ENCODE data around the gene FIS1.
"Not testable (repeated sequence)": the region's sequence is repeated elsewhere in the genome, so short reads cannot be mapped to it uniquely, and the experiment has no call there.

- TF ChIP-seq, protein P1, sequence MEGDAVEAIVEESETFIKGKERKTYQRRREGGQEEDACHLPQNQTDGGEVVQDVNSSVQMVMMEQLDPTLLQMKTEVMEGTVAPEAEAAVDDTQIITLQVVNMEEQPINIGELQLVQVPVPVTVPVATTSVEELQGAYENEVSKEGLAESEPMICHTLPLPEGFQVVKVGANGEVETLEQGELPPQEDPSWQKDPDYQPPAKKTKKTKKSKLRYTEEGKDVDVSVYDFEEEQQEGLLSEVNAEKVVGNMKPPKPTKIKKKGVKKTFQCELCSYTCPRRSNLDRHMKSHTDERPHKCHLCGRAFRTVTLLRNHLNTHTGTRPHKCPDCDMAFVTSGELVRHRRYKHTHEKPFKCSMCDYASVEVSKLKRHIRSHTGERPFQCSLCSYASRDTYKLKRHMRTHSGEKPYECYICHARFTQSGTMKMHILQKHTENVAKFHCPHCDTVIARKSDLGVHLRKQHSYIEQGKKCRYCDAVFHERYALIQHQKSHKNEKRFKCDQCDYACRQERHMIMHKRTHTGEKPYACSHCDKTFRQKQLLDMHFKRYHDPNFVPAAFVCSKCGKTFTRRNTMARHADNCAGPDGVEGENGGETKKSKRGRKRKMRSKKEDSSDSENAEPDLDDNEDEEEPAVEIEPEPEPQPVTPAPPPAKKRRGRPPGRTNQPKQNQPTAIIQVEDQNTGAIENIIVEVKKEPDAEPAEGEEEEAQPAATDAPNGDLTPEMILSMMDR (IDR thresholded peaks at IDR 0.05; ENCODE audit: poor library complexity, severe bottlenecking) = not testable (repeated sequence)
- not testable (repeated sequence) for TF ChIP-seq EP300 (conservative IDR thresholded peaks at IDR 0.05; ENCODE audit: poor library complexity, severe bottlenecking); POLR2AphosphoS5 (IDR thresholded peaks at IDR 0.05); EZH2 (IDR thresholded peaks at IDR 0.05; ENCODE audit: borderline replicate concordance, insufficient read depth, low read length, poor library complexity, severe bottlenecking); TAF1 (IDR thresholded peaks at IDR 0.05; ENCODE audit: low read depth); MXI1 (conservative IDR thresholded peaks at IDR 0.05; ENCODE audit: poor library complexity, severe bottlenecking)
- TF ChIP-seq, protein P2, sequence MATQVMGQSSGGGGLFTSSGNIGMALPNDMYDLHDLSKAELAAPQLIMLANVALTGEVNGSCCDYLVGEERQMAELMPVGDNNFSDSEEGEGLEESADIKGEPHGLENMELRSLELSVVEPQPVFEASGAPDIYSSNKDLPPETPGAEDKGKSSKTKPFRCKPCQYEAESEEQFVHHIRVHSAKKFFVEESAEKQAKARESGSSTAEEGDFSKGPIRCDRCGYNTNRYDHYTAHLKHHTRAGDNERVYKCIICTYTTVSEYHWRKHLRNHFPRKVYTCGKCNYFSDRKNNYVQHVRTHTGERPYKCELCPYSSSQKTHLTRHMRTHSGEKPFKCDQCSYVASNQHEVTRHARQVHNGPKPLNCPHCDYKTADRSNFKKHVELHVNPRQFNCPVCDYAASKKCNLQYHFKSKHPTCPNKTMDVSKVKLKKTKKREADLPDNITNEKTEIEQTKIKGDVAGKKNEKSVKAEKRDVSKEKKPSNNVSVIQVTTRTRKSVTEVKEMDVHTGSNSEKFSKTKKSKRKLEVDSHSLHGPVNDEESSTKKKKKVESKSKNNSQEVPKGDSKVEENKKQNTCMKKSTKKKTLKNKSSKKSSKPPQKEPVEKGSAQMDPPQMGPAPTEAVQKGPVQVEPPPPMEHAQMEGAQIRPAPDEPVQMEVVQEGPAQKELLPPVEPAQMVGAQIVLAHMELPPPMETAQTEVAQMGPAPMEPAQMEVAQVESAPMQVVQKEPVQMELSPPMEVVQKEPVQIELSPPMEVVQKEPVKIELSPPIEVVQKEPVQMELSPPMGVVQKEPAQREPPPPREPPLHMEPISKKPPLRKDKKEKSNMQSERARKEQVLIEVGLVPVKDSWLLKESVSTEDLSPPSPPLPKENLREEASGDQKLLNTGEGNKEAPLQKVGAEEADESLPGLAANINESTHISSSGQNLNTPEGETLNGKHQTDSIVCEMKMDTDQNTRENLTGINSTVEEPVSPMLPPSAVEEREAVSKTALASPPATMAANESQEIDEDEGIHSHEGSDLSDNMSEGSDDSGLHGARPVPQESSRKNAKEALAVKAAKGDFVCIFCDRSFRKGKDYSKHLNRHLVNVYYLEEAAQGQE (IDR thresholded peaks at IDR 0.05; ENCODE audit: borderline replicate concordance) = not testable (repeated sequence)
Measured at GRCh38 chr7:101264102-101264706, 19.3 kb upstream of the FIS1 start.
